ENCODE data around the gene APOLD1. TPM values are rescaled to one million over a fixed set of nuclear protein-coding genes. Genes with fewer than 3 reads are reported as not detected.
A peak's percentile ranks its signal among the peaks of the same experiment; 100 is the strongest.

APOLD1 gene
- total and polyA plus RNA-seq, 2 of the 8 experiments (the other 6 are each of a cell fraction or from before 2014, with no cell fraction given) = 0.12 to 0.71 TPM

DNA sequence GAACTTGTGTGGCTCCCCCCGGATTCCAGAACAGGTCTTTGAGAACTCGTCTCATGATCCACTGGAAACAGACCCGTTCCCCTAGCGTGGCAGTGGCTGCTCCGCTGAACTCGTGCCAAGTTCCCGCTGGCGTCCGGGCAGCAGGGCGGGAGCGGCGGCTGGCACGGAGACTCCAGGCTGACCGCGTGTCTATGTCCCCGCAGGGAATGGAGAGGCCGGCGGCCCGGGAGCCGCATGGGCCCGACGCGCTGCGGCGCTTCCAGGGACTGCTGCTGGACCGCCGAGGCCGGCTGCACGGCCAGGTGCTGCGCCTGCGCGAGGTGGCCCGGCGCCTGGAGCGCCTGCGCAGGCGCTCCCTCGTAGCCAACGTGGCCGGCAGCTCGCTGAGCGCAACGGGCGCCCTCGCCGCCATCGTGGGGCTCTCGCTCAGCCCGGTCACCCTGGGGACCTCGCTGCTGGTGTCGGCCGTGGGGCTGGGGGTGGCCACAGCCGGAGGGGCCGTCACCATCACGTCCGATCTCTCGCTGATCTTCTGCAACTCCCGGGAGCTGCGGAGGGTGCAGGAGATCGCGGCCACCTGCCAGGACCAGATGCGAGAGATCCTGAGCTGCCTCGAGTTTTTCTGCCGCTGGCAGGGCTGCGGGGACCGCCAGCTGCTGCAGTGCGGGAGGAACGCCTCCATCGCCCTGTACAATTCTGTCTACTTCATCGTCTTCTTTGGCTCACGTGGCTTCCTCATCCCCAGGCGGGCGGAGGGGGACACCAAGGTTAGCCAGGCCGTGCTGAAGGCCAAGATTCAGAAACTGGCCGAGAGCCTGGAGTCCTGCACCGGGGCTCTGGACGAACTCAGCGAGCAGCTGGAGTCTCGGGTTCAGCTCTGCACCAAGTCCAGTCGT, 1.5 kb downstream of the APOLD1 start (continued):
- no peak for TF ChIP-seq SIN3A (conservative IDR thresholded peaks at IDR 0.05 in 1 of 2, IDR thresholded peaks at IDR 0.05 in 1 of 2; ENCODE audit: low read depth in 1 of 2, low read length in 2 of 2)
- TF ChIP-seq BACH1 (IDR thresholded peaks at IDR 0.05; ENCODE audit: low read length) = no peak
- peak; percentile 42; the same call in 1 of the 2 replicates for TF ChIP-seq TAF1 (IDR thresholded peaks at IDR 0.05; ENCODE audit: low read depth, low read length)
- no peak for TF ChIP-seq SP2 (IDR thresholded peaks at IDR 0.05; ENCODE audit: low read length)
- TF ChIP-seq ZNF274 (IDR thresholded peaks at IDR 0.05; ENCODE audit: borderline replicate concordance, extremely low read depth, low read length) = no peak
- no peak for TF ChIP-seq BRCA1 (IDR thresholded peaks at IDR 0.05; ENCODE audit: low read depth, low read length)
- TF ChIP-seq TCF12 (IDR thresholded peaks at IDR 0.05; ENCODE audit: low read depth, low read length) = no peak
- TF ChIP-seq GTF2F1 (IDR thresholded peaks at IDR 0.05; ENCODE audit: borderline replicate concordance, low read depth, low read length) = no peak
- 0 out of 2 replicates have a peak, but pooled peaks have one; percentile 6 for TF ChIP-seq SUZ12 (IDR thresholded peaks at IDR 0.05; ENCODE audit: low read length)
- TF ChIP-seq CBX8 (IDR thresholded peaks at IDR 0.05; ENCODE audit: borderline replicate concordance, low read depth, low read length) = no peak
- TF ChIP-seq NANOG (IDR thresholded peaks at IDR 0.05; ENCODE audit: insufficient read depth, low read depth, low read length, poor library complexity, severe bottlenecking) = no peak

Data from H1 (cell line).